GM23338 (cell line): ENCODE measurements around the gene KIF5A. TPM values are rescaled to one million over a fixed set of nuclear protein-coding genes. Genes with fewer than 3 reads are reported as not detected.

Source experiments
- ATAC-seq: fragments of 200-7000 bp; cut with Tn5 transposase; 3 replicates; pipeline ENCODE4 v1.9.1; 2020
- DNase-seq: peaks from one replicate; pipeline ENCODE4 v3.0.0-alpha.2; 2015; ENCODE audit warnings: low spot score
- H2AFZ ChIP-seq: fragments of 200-600 bp; sonication (generic); 2 replicates; pipeline ENCODE4 v1.8.0; 2016; ENCODE audit warnings: antibody characterized with exemption, mild to moderate bottlenecking, moderate library complexity
- H3F3A ChIP-seq: fragments of 200-600 bp; sonication (generic); replicated peaks from 2 replicates; pipeline ENCODE4 v1.8.0; 2017; ENCODE audit warnings: antibody characterized with exemption, mixed run types, low read depth
- H3K27ac ChIP-seq: fragments of 200-600 bp; sonication (generic); 2 replicates; pipeline ENCODE4 v1.6.1; 2016; ENCODE audit warnings: low read depth
- H3K27me3 ChIP-seq: fragments of 200-600 bp; sonication (generic); 2 replicates; pipeline ENCODE4 v1.8.0; 2016; ENCODE audit warnings: mild to moderate bottlenecking, mixed run types, moderate library complexity; ENCODE audit not compliant: insufficient read depth
- H3K36me3 ChIP-seq: fragments of 200-600 bp; sonication (generic); 2 replicates; pipeline ENCODE4 v1.8.0; 2016; ENCODE audit warnings: mild to moderate bottlenecking; ENCODE audit not compliant: insufficient read depth
- H3K4me1 ChIP-seq: fragments of 200-600 bp; sonication (generic); 2 replicates; pipeline ENCODE4 v1.8.0; 2016; ENCODE audit warnings: mild to moderate bottlenecking, moderate library complexity; ENCODE audit not compliant: insufficient read depth
- H3K4me2 ChIP-seq: fragments of 200-600 bp; sonication (generic); 2 replicates; pipeline ENCODE4 v1.7.1; 2017; ENCODE audit warnings: mixed run types
- H3K4me3 ChIP-seq: fragments of 200-600 bp; sonication (generic); 2 replicates; pipeline ENCODE4 v1.6.1; 2016; ENCODE audit warnings: mixed run types
- H3K79me2 ChIP-seq: fragments of 200-600 bp; sonication (generic); replicated peaks from 2 replicates; pipeline ENCODE4 v1.8.0; 2017; ENCODE audit warnings: mild to moderate bottlenecking; ENCODE audit not compliant: insufficient read depth
- H3K9me2 ChIP-seq: fragments of 200-600 bp; sonication (generic); 2 replicates; pipeline ENCODE4 v1.8.0; 2017; ENCODE audit not compliant: insufficient read depth
- H4K20me1 ChIP-seq: fragments of 200-600 bp; sonication (generic); replicated peaks from 2 replicates; pipeline ENCODE4 v1.8.0; 2017; ENCODE audit warnings: mild to moderate bottlenecking; ENCODE audit not compliant: insufficient read depth
- H3K27ac Mint-ChIP-seq: 2 replicates; pipeline ENCODE4 v1.8.0; 2020; ENCODE audit warnings: inconsistent platforms, mild to moderate bottlenecking, moderate library complexity, mixed read lengths
- H3K27me3 Mint-ChIP-seq: 3 replicates; pipeline ENCODE4 v1.8.0; 2022; ENCODE audit warnings: low read depth, mild to moderate bottlenecking, moderate library complexity, mixed read lengths, inconsistent platforms; ENCODE audit not compliant: insufficient read depth, poor library complexity
- H3K36me3 Mint-ChIP-seq: 3 replicates; pipeline ENCODE4 v1.8.0; 2021; ENCODE audit warnings: low read depth, mild to moderate bottlenecking, inconsistent platforms, moderate library complexity, mixed read lengths
- H3K4me1 Mint-ChIP-seq: 3 replicates; pipeline ENCODE4 v1.8.0; 2020; ENCODE audit warnings: mild to moderate bottlenecking, inconsistent platforms, mixed read lengths
- H3K4me3 Mint-ChIP-seq: 3 replicates; pipeline ENCODE4 v1.8.0; 2021; ENCODE audit warnings: moderate library complexity, mild to moderate bottlenecking, inconsistent platforms, mixed read lengths
- H3K9me3 Mint-ChIP-seq: 3 replicates; pipeline ENCODE4 v1.8.0; 2020; ENCODE audit warnings: moderate library complexity, mild to moderate bottlenecking, inconsistent platforms, mixed read lengths
- CTCF ChIP-seq, 2 experiments: fragments of 200-600 bp in 1 of 2; sonication (generic) in 1 of 2; conservative IDR thresholded peaks; 2 replicates each; pipeline versions ENCODE4 v1.5.1 to v1.6.1; 2016 to 2017; ENCODE audit warnings: antibody characterized with exemption in 2 of 2, low read depth in 2 of 2, mild to moderate bottlenecking in 2 of 2, moderate library complexity in 1 of 2
- ETS1 ChIP-seq: IDR thresholded peaks from 2 replicates; pipeline ENCODE4 v1.6.1; 2016; ENCODE audit warnings: antibody characterized with exemption
- EZH2 ChIP-seq: fragments of 200-600 bp; sonication (generic); IDR thresholded peaks from one replicate; pipeline ENCODE4 v1.8.0; 2017; ENCODE audit warnings: antibody characterized with exemption, mild to moderate bottlenecking, low read depth; ENCODE audit not compliant: unreplicated experiment
- EZH2phosphoT487 ChIP-seq: fragments of 200-600 bp; sonication (generic); IDR thresholded peaks from one replicate; pipeline ENCODE4 v1.8.1; 2018; ENCODE audit warnings: antibody characterized with exemption; ENCODE audit not compliant: unreplicated experiment
- REST ChIP-seq: IDR thresholded peaks from one replicate; pipeline ENCODE4 v1.6.1; 2018; ENCODE audit warnings: antibody characterized with exemption; ENCODE audit not compliant: unreplicated experiment
- STAT1 ChIP-seq: IDR thresholded peaks from one replicate; pipeline ENCODE4 v1.6.1; 2016; ENCODE audit warnings: antibody characterized with exemption; ENCODE audit not compliant: unreplicated experiment
- polyA plus RNA-seq: library from polyadenylated mRNA; unstranded; fragments of >200 nt; fragmentation: Nextera tagmentation; extraction: Ambion mirVana; gene quantifications from 2 replicates; pipeline ENCODE4 v1.2.1, GENCODE V29; 2016
- total RNA-seq: library from RNA; depleted of rRNA; stranded (reverse); fragments of >200 nt; shearing (Covaris generic); gene quantifications from 2 replicates; pipeline ENCODE4 v1.2.3, GENCODE V29; 2014

The KIF5A gene
- total and polyA plus RNA-seq, 2 experiments from 2014 or later: 11.1 to 21.3 TPM

- H3K27me3 Mint-ChIP-seq: peaks cover 97% of the 10 kb centered on the region
- DNase-seq: peak; percentile 66
Measured at GRCh38 chr12:57619434-57620244, 69.8 kb downstream of the KIF5A start.

GRCh38 chr12:57620245-57620935 lies 70.5 kb downstream of the KIF5A start:
- Histone ChIP-seq H3K9me2 (no peaks in the 10 kb centered on the region), H3K4me3 (peak overlapping the region; percentile 59), H3K27me3 (peaks cover 100% of the 10 kb centered on the region), H4K20me1 (peaks cover 8% of the 10 kb centered on the region), H3K36me3 (peaks cover 4% of the 10 kb centered on the region; the same call in 1 of the 2 replicates), H2AFZ (no peak overlapping the region; the same call in 1 of the 2 replicates), H3F3A (0 out of 2 replicates have a peak, but pooled peaks cover 13% of the 10 kb centered on the region), H3K4me1 (peaks cover 24% of the 10 kb centered on the region), H3K4me2 (peak overlapping the region; percentile 87), H3K27ac (no peak overlapping the region), H3K79me2 (no peaks in the 10 kb centered on the region)
- no peak for DNase-seq
- Mint-ChIP-seq H3K4me3 (peak overlapping the region; percentile 71), H3K36me3 (peaks cover 12% of the 10 kb centered on the region; the same call in 2 of the 3 replicates), H3K9me3 (no peaks in the 10 kb centered on the region), H3K4me1 (peaks cover 22% of the 10 kb centered on the region), H3K27me3 (peaks cover 98% of the 10 kb centered on the region), H3K27ac (no peak overlapping the region)
- peak; percentile 2; the same call in 2 of the 3 replicates for ATAC-seq
- TF ChIP-seq REST (no peak), CTCF (conservative IDR thresholded peaks at IDR 0.05; ENCODE audit: low read depth in 2 of 2) (no peak), STAT1 (no peak), EZH2 (peak; percentile 70), EZH2phosphoT487 (no peak), ETS1 (no peak)

More at GRCh38 chr12:57619434-57620244, 69.8 kb downstream of the KIF5A start:
- H3K4me2 ChIP-seq: peak overlapping the region; percentile 87
- peak overlapping the region; percentile 59 for H3K4me3 ChIP-seq
- H3K79me2 ChIP-seq: no peaks in the 10 kb centered on the region
- H3K4me3 Mint-ChIP-seq: peak overlapping the region; percentile 67
- peaks cover 22% of the 10 kb centered on the region for H3K4me1 Mint-ChIP-seq
- peaks cover 4% of the 10 kb centered on the region; the same call in 1 of the 2 replicates for H3K36me3 ChIP-seq
- no peaks in the 10 kb centered on the region for H3K9me3 Mint-ChIP-seq
- H3K27me3 ChIP-seq: peaks cover 100% of the 10 kb centered on the region
- no peaks in the 10 kb centered on the region for H3K9me2 ChIP-seq
- no peak for TF ChIP-seq EZH2phosphoT487
- peak; percentile 74 for TF ChIP-seq EZH2
- peak; percentile 52 for ATAC-seq
- H3K27ac Mint-ChIP-seq: no peak overlapping the region
- H4K20me1 ChIP-seq: peaks cover 8% of the 10 kb centered on the region
- H3F3A ChIP-seq: 0 out of 2 replicates have a peak, but pooled peaks cover 13% of the 10 kb centered on the region
- no peak overlapping the region for H3K27ac ChIP-seq
- peaks cover 17% of the 10 kb centered on the region; the same call in 2 of the 3 replicates for H3K36me3 Mint-ChIP-seq
- H2AFZ ChIP-seq: peak overlapping the region; percentile 56
- peaks cover 24% of the 10 kb centered on the region for H3K4me1 ChIP-seq
